Loucy (cell line): ENCODE data around the gene EDN3.

ENCODE experiments used
- CTCF ChIP-seq: fragments of 200-600 bp; sonication (generic); conservative IDR thresholded peaks from 2 replicates; pipeline ENCODE4 v1.5.1; 2014; ENCODE audit warnings: mild to moderate bottlenecking, antibody characterized with exemption, low read length
- EZH2phosphoT487 ChIP-seq: fragments of 200-600 bp; IDR thresholded peaks from 2 replicates; pipeline ENCODE4 v1.6.1; 2018; ENCODE audit warnings: antibody characterized with exemption, mild to moderate bottlenecking, moderate library complexity, borderline replicate concordance

DNA sequence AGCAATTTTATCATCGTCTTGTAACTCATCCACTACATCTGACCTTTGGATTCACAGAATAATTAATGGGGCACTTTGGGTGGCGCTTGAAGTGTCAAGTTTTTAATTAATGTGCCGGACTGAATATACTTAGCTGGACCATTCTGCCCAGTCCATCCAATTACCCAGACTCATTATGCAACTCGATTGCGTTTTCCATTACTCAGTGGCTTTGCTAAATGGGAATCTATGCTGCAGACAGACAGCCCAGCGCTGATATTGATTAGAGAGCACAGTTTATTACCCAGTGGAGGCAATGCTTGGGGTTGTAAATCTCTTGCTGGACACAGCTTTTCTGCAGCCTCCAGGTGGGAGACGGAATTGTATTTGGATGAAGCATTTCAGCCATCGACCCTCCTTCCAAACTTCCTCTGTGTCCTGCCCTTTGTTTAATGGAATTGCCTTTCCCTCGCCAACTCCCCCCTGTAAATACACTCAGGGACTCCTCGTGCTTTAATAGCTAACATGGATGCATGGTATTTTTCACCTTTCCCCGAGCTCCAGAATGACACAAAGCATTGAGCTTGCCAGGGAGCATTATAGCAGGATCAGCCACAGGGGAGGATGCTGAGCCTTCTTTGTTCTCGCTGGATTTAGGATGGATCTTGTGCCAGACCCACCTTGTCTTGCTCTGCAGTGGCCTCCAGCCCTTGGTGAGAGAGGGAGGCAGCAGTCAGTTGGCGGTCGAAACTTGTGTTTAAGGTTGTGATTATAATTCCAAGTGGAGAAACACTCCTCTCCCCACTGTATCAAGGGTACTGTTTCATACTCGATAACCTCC lies 59.7 kb downstream of the EDN3 start:
- TF ChIP-seq CTCF: no peak
- no peak for TF ChIP-seq EZH2phosphoT487
